K562 (cell line): ENCODE measurements around the gene SCUBE1. TPM values are rescaled to one million over a fixed set of nuclear protein-coding genes. Genes with fewer than 3 reads are reported as not detected.

Experiments used
- ATAC-seq: fragments of 200-7000 bp; cut with Tn5 transposase; 3 replicates; pipeline ENCODE4 v1.9.1; 2020; ENCODE audit warnings: moderate library complexity
- BruUV-seq: library from RNA; stranded (reverse); fragments of 400-500 nt; replicated peaks from 2 replicates; lab custom pipeline; 2021; lab: Mats Ljungman, UMichigan
- CTCF ChIA-PET: fragments of 300-600 bp; formaldehyde crosslinking; extraction: SDS; loops from one replicate; lab custom pipeline; 2021; ENCODE audit warnings: low intra/inter-chr PET ratio; lab: Yijun Ruan, JAX
- POLR2A ChIA-PET: fragments of 300-600, 350-650 bp; sonication (Branson Sonifier 250); formaldehyde crosslinking; extraction: SDS; loops from one replicate; lab custom pipeline; 2021; ENCODE audit warnings: antibody characterized with exemption, inconsistent platforms; lab: Yijun Ruan, JAX
- DNase-seq, 4 experiments: peaks; one replicate each; pipeline versions ENCODE4 v3.0.0 to v3.0.0-alpha.2; 2011 to 2018; ENCODE audit warnings: low spot score in 3 of 4, mixed read lengths in 3 of 4; ENCODE audit errors: extremely low read depth in 1 of 4
- FAIRE-seq: peaks from 2 replicates; lab custom pipeline; 2011; peaks lifted over from hg19 to GRCh38; lab: Jason Lieb, UNC
- H2AFZ ChIP-seq: 2 replicates; pipeline ENCODE4 v1.6.0; 2011; ENCODE audit warnings: low read depth, low read length, control low read depth, inconsistent platforms
- H3K27ac ChIP-seq: fragments of 200-600 bp; 3 replicates; pipeline ENCODE4 v1.8.0; 2011; ENCODE audit warnings: low read depth, mild to moderate bottlenecking, control low read depth, inconsistent platforms, low read length, moderate library complexity, mixed read lengths; ENCODE audit errors: extremely low read depth
- H3K27me3 ChIP-seq, 2 experiments: fragments of 300-600 bp in 1 of 2; 2 replicates in 1 of 2; 3 replicates in 1 of 2; pipeline versions ENCODE4 v1.6.0 to v1.8.0; 2011; ENCODE audit warnings: inconsistent platforms in 2 of 2, low read length in 2 of 2, mild to moderate bottlenecking in 1 of 2, mixed read lengths in 1 of 2, moderate library complexity in 1 of 2; ENCODE audit not compliant: control insufficient read depth in 2 of 2, insufficient read depth in 2 of 2
- H3K36me3 ChIP-seq: fragments of 300-600 bp; 3 replicates; pipeline ENCODE4 v1.8.0; 2011; ENCODE audit warnings: mild to moderate bottlenecking, low read length, inconsistent platforms; ENCODE audit not compliant: control insufficient read depth, insufficient read depth
- H3K4me1 ChIP-seq, 2 experiments: fragments of 200-600 bp in 1 of 2; replicated peaks in 1 of 2; 2 replicates in 1 of 2; 3 replicates in 1 of 2; pipeline versions ENCODE4 v1.5.1 to v1.8.0; 2011; ENCODE audit warnings: inconsistent platforms in 2 of 2, low read length in 2 of 2, mild to moderate bottlenecking in 1 of 2, mixed read lengths in 1 of 2, moderate library complexity in 1 of 2; ENCODE audit not compliant: control insufficient read depth in 2 of 2, insufficient read depth in 2 of 2
- H3K4me2 ChIP-seq: 2 replicates; pipeline ENCODE4 v1.6.1; 2011; ENCODE audit warnings: low read length, control low read depth, inconsistent platforms, mixed read lengths; ENCODE audit not compliant: insufficient read depth
- H3K4me3 ChIP-seq: fragments of 200-600 bp; sonication (generic), shearing (Covaris generic); 2 replicates; pipeline ENCODE4 v1.5.1; 2016; ENCODE audit warnings: control low read depth, inconsistent platforms
- H3K79me2 ChIP-seq: fragments of 200-600 bp; 3 replicates; pipeline ENCODE4 v1.8.0; 2011; ENCODE audit warnings: low read length, inconsistent platforms; ENCODE audit not compliant: control insufficient read depth, insufficient read depth
- H3K9ac ChIP-seq, 2 experiments: 2 replicates each; pipeline versions ENCODE4 v1.6.0 to v1.6.1; 2011; ENCODE audit warnings: low read depth in 2 of 2, low read length in 2 of 2, control low read depth in 1 of 2, inconsistent platforms in 1 of 2, mild to moderate bottlenecking in 1 of 2, mixed read lengths in 1 of 2; ENCODE audit not compliant: insufficient read depth in 1 of 2
- H3K9me1 ChIP-seq: one replicate; pipeline ENCODE4 v1.6.0; 2011; ENCODE audit warnings: inconsistent platforms, mild to moderate bottlenecking, low read length, moderate library complexity; ENCODE audit not compliant: control insufficient read depth, insufficient read depth
- H3K9me3 ChIP-seq: replicated peaks from 2 replicates; pipeline ENCODE4 v1.5.1; 2011; ENCODE audit warnings: low read depth, low read length, inconsistent platforms; ENCODE audit not compliant: control insufficient read depth, insufficient read depth
- H4K20me1 ChIP-seq: replicated peaks from 2 replicates; pipeline ENCODE4 v1.6.1; 2011; ENCODE audit warnings: low read length, inconsistent platforms, mixed read lengths; ENCODE audit not compliant: control insufficient read depth, insufficient read depth
- ZNF778 ChIP-seq: fragments of 450-650 bp; formaldehyde crosslinking; IDR thresholded peaks from 2 replicates; pipeline ENCODE4 v1.4.0; 2020; ENCODE audit warnings: mild to moderate bottlenecking, moderate library complexity
- WGBS: fragments of 100-300 bp; shearing (Covaris generic); methylation state at CpG from one replicate; pipeline ENCODE4 v1.1.6; 2016; ENCODE audit warnings: low coverage, mixed read lengths; ENCODE audit not compliant: insufficient coverage; ENCODE audit errors: missing lambda C conversion rate; 5-methylcytosine and 5-hydroxymethylcytosine counted together
- in situ Hi-C: fragments of 300-500 bp; cut with MboI; formaldehyde crosslinking; loops from 4 replicates; pipeline ENCODE4 v1.15.0; 2018; ENCODE audit warnings: inconsistent platforms, mixed read lengths
- intact Hi-C: fragments of 100-400 bp; cut with micrococcal nuclease; formaldehyde crosslinking; loops from 2 replicates; pipeline ENCODE4 v1.14.2; 2022
- polyA plus RNA-seq, 8 experiments: library from polyadenylated mRNA; depleted of rRNA in 4 of 8; stranded (reverse) in 5 of 8; unstranded in 3 of 8; fragments of >200 nt; fragmentation: Nextera tagmentation in 2 of 8; fragmentation: Illumina TruSeq in 1 of 8; extraction: Ambion mirVana in 2 of 8; extraction: Trizol in 1 of 8; gene quantifications; 2 replicates each; pipeline versions ENCODE4 v1.2.1 to v1.2.3, GENCODE V29; 2011 to 2014; ENCODE audit warnings: inconsistent platforms in 1 of 8, missing spikeins in 1 of 8
- total RNA-seq, 7 experiments: library from RNA; depleted of rRNA in 6 of 7; stranded (reverse); fragments of >200 nt in 6 of 7; fragmentation: Illumina TruSeq in 2 of 7; extraction: Trizol in 2 of 7; gene quantifications; 2 replicates each; pipeline versions ENCODE4 v1.2.1 to v1.2.3, GENCODE V29; 2011 to 2021; ENCODE audit warnings: low replicate concordance in 1 of 7
- TF ChIP-seq, protein P1 (sequence below): sonication (generic); formaldehyde crosslinking; IDR thresholded peaks from 2 replicates; pipeline ENCODE4 v1.5.0; 2020; ENCODE audit warnings: missing genetic modification reagents
- TF ChIP-seq, protein P2 (sequence below): sonication (generic); formaldehyde crosslinking; IDR thresholded peaks from 2 replicates; pipeline ENCODE4 v1.9.0; 2022; ENCODE audit warnings: mild to moderate bottlenecking, missing genetic modification reagents

Gene SCUBE1
- total and polyA plus RNA-seq, 9 of the 15 experiments (the other 6 are each of a cell fraction or from before 2014, with no cell fraction given): 0.03 to 0.47 (median 0.29) TPM; not detected in 6

DNA sequence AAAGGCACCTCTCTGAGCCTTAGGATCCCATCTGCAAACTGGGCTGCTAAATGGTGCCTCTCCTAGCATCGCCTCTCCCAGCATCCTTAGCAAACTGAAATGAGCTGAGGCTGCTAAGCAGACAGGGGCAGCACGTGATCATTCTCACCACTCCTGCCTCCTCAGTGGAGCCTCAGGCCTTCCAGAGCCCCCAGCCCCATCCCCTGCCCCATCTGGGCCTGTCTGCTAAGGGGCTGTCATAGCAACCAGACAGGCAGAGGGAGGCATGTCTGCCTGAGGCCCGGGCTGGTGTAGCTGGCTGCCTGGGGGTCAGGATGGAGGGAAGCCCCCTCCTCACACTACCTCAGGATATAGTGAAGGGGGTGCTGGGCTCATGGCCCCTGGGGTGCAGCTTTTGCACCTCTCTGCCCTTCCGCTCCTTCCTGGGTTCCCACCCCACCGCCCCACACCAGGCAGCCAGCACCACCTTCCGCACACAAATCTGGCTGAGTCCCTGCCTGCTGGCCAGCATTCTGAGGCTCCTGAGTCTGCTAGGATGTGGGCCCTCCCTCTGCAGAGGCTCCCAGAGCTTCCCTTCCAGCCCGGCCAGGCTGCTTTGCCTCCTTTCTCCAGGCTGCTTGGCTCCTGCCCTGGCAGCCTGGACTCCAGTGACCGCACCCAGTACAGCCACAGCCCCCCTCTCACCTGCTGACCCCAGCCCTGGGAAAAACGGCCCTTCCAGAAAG, 108.7 kb downstream of the SCUBE1 start:
- CTCF ChIA-PET: no interaction called here
- intact Hi-C loops: loop anchor here (5.0 kb wide), 1 partner anchor 38 kb away; no protein-coding TSS in a partner anchor

More for the DNA sequence above, 108.7 kb downstream of the SCUBE1 start:
- 8% methylated on average over 3 of the region's 9 CpGs for WGBS
- Histone ChIP-seq H3K9me1 (no peaks in the 10 kb centered on the region), H3K4me1 (peaks cover 0 to 24% of the 10 kb centered on the region in 2 experiments; a peak in 2 of 5 replicates), H3K27me3 (peaks cover 0 to 40% of the 10 kb centered on the region in 2 experiments; a peak in 2 of 5 replicates), H3K9me3 (no peaks in the 10 kb centered on the region), H3K27ac (no peak overlapping the region), H3K79me2 (no peaks in the 10 kb centered on the region), H3K4me3 (no peak overlapping the region), H3K4me2 (no peak overlapping the region), H4K20me1 (peaks cover 4% of the 10 kb centered on the region; the same call in 1 of the 2 replicates), H3K36me3 (no peaks in the 10 kb centered on the region), H2AFZ (no peak overlapping the region), H3K9ac (no peak overlapping the region)
- TF ChIP-seq, protein P1, sequence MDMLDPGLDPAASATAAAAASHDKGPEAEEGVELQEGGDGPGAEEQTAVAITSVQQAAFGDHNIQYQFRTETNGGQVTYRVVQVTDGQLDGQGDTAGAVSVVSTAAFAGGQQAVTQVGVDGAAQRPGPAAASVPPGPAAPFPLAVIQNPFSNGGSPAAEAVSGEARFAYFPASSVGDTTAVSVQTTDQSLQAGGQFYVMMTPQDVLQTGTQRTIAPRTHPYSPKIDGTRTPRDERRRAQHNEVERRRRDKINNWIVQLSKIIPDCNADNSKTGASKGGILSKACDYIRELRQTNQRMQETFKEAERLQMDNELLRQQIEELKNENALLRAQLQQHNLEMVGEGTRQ: peak; percentile 37; the same call in 1 of the 2 replicates
- TF ChIP-seq ZNF778: no peak
- TF ChIP-seq, protein P2, sequence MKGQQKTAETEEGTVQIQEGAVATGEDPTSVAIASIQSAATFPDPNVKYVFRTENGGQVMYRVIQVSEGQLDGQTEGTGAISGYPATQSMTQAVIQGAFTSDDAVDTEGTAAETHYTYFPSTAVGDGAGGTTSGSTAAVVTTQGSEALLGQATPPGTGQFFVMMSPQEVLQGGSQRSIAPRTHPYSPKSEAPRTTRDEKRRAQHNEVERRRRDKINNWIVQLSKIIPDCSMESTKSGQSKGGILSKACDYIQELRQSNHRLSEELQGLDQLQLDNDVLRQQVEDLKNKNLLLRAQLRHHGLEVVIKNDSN (CRISPR knock-in tag): peak; percentile 48; the same call in 1 of the 2 replicates
- FAIRE-seq (no peak), ATAC-seq (no peak), DNase-seq (no peak)
- no TSS peak for BruUV-seq
- in situ Hi-C loops: no loop called here
- POLR2A ChIA-PET: interaction anchor here (0.6 kb wide), 1 partner anchor 326 kb away, joined by 5 read pairs; no protein-coding TSS in a partner anchor
